B cell (primary cell): ENCODE measurements around the gene MMS22L. TPM values are rescaled to one million over a fixed set of nuclear protein-coding genes. Genes with fewer than 3 reads are reported as not detected.

Source experiments
- ATAC-seq: fragments of 200-7000 bp; cut with Tn5 transposase; one replicate; pipeline ENCODE4 v1.10.0; 2021; ENCODE audit warnings: low read depth, mild to moderate bottlenecking, moderate number of reproducible peaks, moderate library complexity
- CTCF ChIA-PET: fragments of 350-600 bp; sonication (Branson Sonifier 250); formaldehyde crosslinking; loops from one replicate; lab custom pipeline; 2021; ENCODE audit warnings: antibody characterized with exemption, inconsistent platforms; lab: Charles Lee
- POLR2A ChIA-PET: fragments of 350-600 bp; sonication (Branson Sonifier 250); formaldehyde crosslinking; loops from one replicate; lab custom pipeline; 2021; ENCODE audit warnings: antibody characterized with exemption; lab: Charles Lee
- DNase-seq: peaks from one replicate; pipeline ENCODE4 v3.0.0; 2013
- H2AFZ ChIP-seq: 2 replicates; pipeline ENCODE4 v1.6.1; 2012; ENCODE audit warnings: mild to moderate bottlenecking, low read depth, low read length; ENCODE audit not compliant: insufficient read depth, poor library complexity, severe bottlenecking
- H3K27ac ChIP-seq, 2 donors: 1 replicate in 1 of 2; 2 replicates in 1 of 2; pipeline ENCODE4 v1.5.1; 2012 to 2013; ENCODE audit warnings: low read length in 2 of 2, mild to moderate bottlenecking in 2 of 2, moderate library complexity in 1 of 2
- H3K27me3 ChIP-seq, 4 experiments: fragments of 200-600 bp in 1 of 4; sonication (generic) in 1 of 4; replicated peaks in 1 of 4; 1 replicate in 2 of 4; 2 replicates in 2 of 4; pipeline versions ENCODE4 v1.6.1 to v1.7.0; 2013 to 2016; ENCODE audit warnings: low read length in 3 of 4, mild to moderate bottlenecking in 2 of 4, mixed read lengths in 1 of 4, moderate library complexity in 1 of 4; ENCODE audit not compliant: insufficient read depth in 4 of 4, control insufficient read depth in 3 of 4; ENCODE audit errors: control extremely low read depth in 1 of 4
- H3K36me3 ChIP-seq, 2 experiments: replicated peaks in 1 of 2; 1 replicate in 1 of 2; 2 replicates in 1 of 2; pipeline versions ENCODE4 v1.6.1 to v1.7.1; 2013; ENCODE audit warnings: low read length in 1 of 2; ENCODE audit not compliant: insufficient read depth in 2 of 2, control insufficient read depth in 1 of 2; ENCODE audit errors: control extremely low read depth in 1 of 2, extremely low read depth in 1 of 2
- H3K4me1 ChIP-seq, 2 donors: fragments of 200-600 bp in 1 of 2; sonication (generic) in 1 of 2; 1 replicate in 1 of 2; 2 replicates in 1 of 2; pipeline versions ENCODE4 v1.5.1 to v1.6.1; 2013 to 2017; ENCODE audit warnings: low read length in 2 of 2; ENCODE audit not compliant: control insufficient read depth in 2 of 2, insufficient read depth in 2 of 2
- H3K4me2 ChIP-seq: replicated peaks from 2 replicates; pipeline ENCODE3; 2012; ENCODE audit warnings: mild to moderate bottlenecking, low read depth, low read length; ENCODE audit not compliant: poor library complexity, severe bottlenecking
- H3K4me3 ChIP-seq, 5 experiments: fragments of 200-600 bp in 1 of 5; sonication (generic) in 1 of 5; 1 replicate in 3 of 5; 2 replicates in 2 of 5; pipeline versions ENCODE4 v1.5.1 to v1.7.0; 2011 to 2016; ENCODE audit warnings: low read length in 4 of 5, mild to moderate bottlenecking in 4 of 5, low read depth in 2 of 5, control low read depth in 1 of 5, moderate library complexity in 1 of 5; ENCODE audit not compliant: insufficient read depth in 1 of 5; ENCODE audit errors: control extremely low read depth in 1 of 5, extremely low read depth in 1 of 5
- H3K79me2 ChIP-seq: fragments of 200-600 bp; sonication (generic); one replicate; pipeline ENCODE4 v1.6.0; 2016; ENCODE audit warnings: low read length; ENCODE audit not compliant: control insufficient read depth, insufficient read depth
- H3K9ac ChIP-seq: fragments of 200-600 bp; sonication (generic); 2 replicates; pipeline ENCODE4 v1.6.1; 2017; ENCODE audit warnings: mild to moderate bottlenecking, low read length, moderate library complexity
- H3K9me3 ChIP-seq, 3 donors: one replicate each; pipeline versions ENCODE4 v1.6.1 to v1.7.1; 2013; ENCODE audit warnings: low read length in 2 of 3; ENCODE audit not compliant: control insufficient read depth in 2 of 3, insufficient read depth in 1 of 3; ENCODE audit errors: control extremely low read depth in 1 of 3
- H4K20me1 ChIP-seq: 2 replicates; pipeline ENCODE4 v1.6.0; 2012; ENCODE audit warnings: mild to moderate bottlenecking, low read length; ENCODE audit not compliant: insufficient read depth, control insufficient read depth, poor library complexity, severe bottlenecking
- H3K27ac Mint-ChIP-seq: one replicate; pipeline ENCODE4 v1.8.0; 2021; ENCODE audit warnings: mixed read lengths
- H3K27me3 Mint-ChIP-seq: one replicate; pipeline ENCODE4 v1.8.0; 2021; ENCODE audit warnings: mixed read lengths
- H3K4me1 Mint-ChIP-seq: one replicate; pipeline ENCODE4 v1.8.0; 2021; ENCODE audit warnings: mixed read lengths
- H3K4me3 Mint-ChIP-seq: one replicate; pipeline ENCODE4 v1.8.0; 2021; ENCODE audit warnings: mixed read lengths
- H3K9me3 Mint-ChIP-seq: one replicate; pipeline ENCODE4 v1.8.0; 2022; ENCODE audit warnings: mixed read lengths; ENCODE audit not compliant: insufficient read depth
- CTCF ChIP-seq: fragments of 200-600 bp; IDR thresholded peaks from one replicate; pipeline ENCODE4 v1.8.0; 2022; ENCODE audit warnings: antibody characterized with exemption, mild to moderate bottlenecking
- EZH2 ChIP-seq: IDR thresholded peaks from 2 replicates; pipeline ENCODE4 v1.6.1; 2012; ENCODE audit warnings: borderline replicate concordance, low read depth, mild to moderate bottlenecking, moderate library complexity, low read length; ENCODE audit not compliant: insufficient read depth, poor library complexity, severe bottlenecking
- whole genome bisulfite sequencing: methylation state at CpG from one replicate; pipeline ENCODE4 v1.1.5; 2013; ENCODE audit warnings: missing lambda C conversion rate; ENCODE audit not compliant: insufficient coverage; 5-methylcytosine and 5-hydroxymethylcytosine counted together
- intact Hi-C: fragments of 100-400 bp; cut with micrococcal nuclease; formaldehyde crosslinking; loops from one replicate; pipeline ENCODE4 v1.10.0; 2022
- polyA plus RNA-seq: library from polyadenylated mRNA; depleted of rRNA; stranded (reverse); fragments of >200 nt; gene quantifications from 2 replicates; pipeline ENCODE4 v1.2.3, GENCODE V29; 2012
- total RNA-seq, 2 donors: library from RNA; stranded (reverse); fragments of 120-200 nt in 1 of 2; gene quantifications; 1 replicate in 1 of 2; 2 replicates in 1 of 2; pipeline versions ENCODE4 v1.2.3 to v1.2.4, GENCODE V29; 2013 to 2022

The MMS22L gene
- total and polyA plus RNA-seq, 2 donors (not counting 1 experiment from before 2014, with no cell fraction given), result 3.2 to 20.5 TPM

GRCh38 chr6:97222903-97223302 is 60.1 kb downstream of the MMS22L start:
- CTCF ChIA-PET, result no interaction called here
- Mint-ChIP-seq H3K4me1 (no peaks in the 10 kb centered on the region), H3K4me3 (no peak overlapping the region), H3K27ac (no peak overlapping the region), H3K9me3 (no peaks in the 10 kb centered on the region), H3K27me3 (no peaks in the 10 kb centered on the region)
- H3K9me3 ChIP-seq, result no peaks in the 10 kb centered on the region
- intact Hi-C loops, result no loop called here
- TF ChIP-seq CTCF (no peak), EZH2 (no peak)
- H3K36me3 ChIP-seq, result peaks cover 0 to 1% of the 10 kb centered on the region in 2 experiments
- H3K9ac ChIP-seq, result no peak overlapping the region
- H4K20me1 ChIP-seq, result no peaks in the 10 kb centered on the region
- ATAC-seq (no peak), DNase-seq (no peak)
- H2AFZ ChIP-seq, result no peak overlapping the region
- no peak overlapping the region for H3K4me3 ChIP-seq
- H3K4me1 ChIP-seq, result no peaks in the 10 kb centered on the region
- H3K27me3 ChIP-seq, result no peaks in the 10 kb centered on the region
- POLR2A ChIA-PET, result no interaction called here
- 100% methylated on average over 1 of the region's 2 CpGs for WGBS
- H3K27ac ChIP-seq, result no peak overlapping the region
- no peaks in the 10 kb centered on the region for H3K79me2 ChIP-seq
- no peak overlapping the region for H3K4me2 ChIP-seq

- no peak for ATAC-seq
- CTCF ChIA-PET, result no interaction called here
- no peaks in the 10 kb centered on the region for H3K79me2 ChIP-seq
These were observed 64.1 kb downstream of the MMS22L start for GRCh38 chr6:97218912-97219311.

More at GRCh38 chr6:97218912-97219311, 64.1 kb downstream of the MMS22L start:
- Histone ChIP-seq H3K27me3 (no peaks in the 10 kb centered on the region), H4K20me1 (no peaks in the 10 kb centered on the region), H3K9me3 (no peaks in the 10 kb centered on the region), H3K4me3 (no peak overlapping the region), H3K36me3 (peaks cover 0 to 1% of the 10 kb centered on the region in 2 experiments), H3K9ac (no peak overlapping the region), H2AFZ (no peak overlapping the region), H3K27ac (no peak overlapping the region), H3K4me1 (no peaks in the 10 kb centered on the region), H3K4me2 (no peak overlapping the region)
- POLR2A ChIA-PET, result no interaction called here
- TF ChIP-seq CTCF, result no peak
- no peak for TF ChIP-seq EZH2
- 100% methylated on average over 1 of the region's 4 CpGs for WGBS
- DNase-seq, result no peak
- no peaks in the 10 kb centered on the region for H3K9me3 Mint-ChIP-seq
- H3K27me3 Mint-ChIP-seq, result no peaks in the 10 kb centered on the region
- no peak overlapping the region for H3K27ac Mint-ChIP-seq
- intact Hi-C loops, result no loop called here
- H3K4me1 Mint-ChIP-seq, result no peaks in the 10 kb centered on the region
- H3K4me3 Mint-ChIP-seq, result no peak overlapping the region
